CD4-positive, alpha-beta memory T cell (primary cell): ENCODE results near the gene ANKRD13D. TPM values are rescaled to one million over a fixed set of nuclear protein-coding genes. Genes with fewer than 3 reads are reported as not detected.
A peak's percentile ranks its signal among the peaks of the same experiment; 100 is the strongest.

Experiments used
- CTCF ChIA-PET: fragments of 350-600 bp; sonication (Branson Sonifier 250); formaldehyde crosslinking; loops from one replicate; lab custom pipeline; 2021; ENCODE audit warnings: inconsistent platforms; ENCODE audit not compliant: partially characterized antibody; lab: Charles Lee
- POLR2A ChIA-PET: fragments of 350-600 bp; sonication (Branson Sonifier 250); formaldehyde crosslinking; loops from one replicate; lab custom pipeline; 2021; ENCODE audit not compliant: partially characterized antibody; lab: Charles Lee
- DNase-seq, 5 donors: peaks; one replicate each; pipeline versions ENCODE4 v3.0.0 to v3.0.0-alpha.2; 2020 to 2022; ENCODE audit warnings: mixed read lengths in 1 of 5
- H3K27ac ChIP-seq: one replicate; pipeline ENCODE4 v1.7.0; 2013; ENCODE audit warnings: low read depth, low read length
- H3K27me3 ChIP-seq: 2 replicates; pipeline ENCODE4 v1.7.0; 2013; ENCODE audit warnings: mild to moderate bottlenecking, low read length, moderate library complexity; ENCODE audit not compliant: insufficient read depth
- H3K36me3 ChIP-seq: 2 replicates; pipeline ENCODE4 v1.7.0; 2013; ENCODE audit warnings: mild to moderate bottlenecking, low read length, moderate library complexity; ENCODE audit not compliant: insufficient read depth
- H3K4me1 ChIP-seq: 2 replicates; pipeline ENCODE4 v1.7.0; 2013; ENCODE audit warnings: mild to moderate bottlenecking, low read length, moderate library complexity; ENCODE audit not compliant: insufficient read depth
- H3K4me3 ChIP-seq, 2 donors: one replicate each; pipeline ENCODE4 v1.7.0; 2013; ENCODE audit warnings: low read length in 2 of 2, mild to moderate bottlenecking in 1 of 2
- H3K9me3 ChIP-seq, 2 donors: one replicate each; pipeline ENCODE4 v1.7.0; 2013; ENCODE audit warnings: low read length in 2 of 2, control low read depth in 1 of 2; ENCODE audit not compliant: control insufficient read depth in 1 of 2
- H3K27ac Mint-ChIP-seq, 7 donors: one replicate each; pipeline ENCODE4 v1.8.0; 2020 to 2021; ENCODE audit warnings: mixed read lengths in 7 of 7, mild to moderate bottlenecking in 6 of 7, inconsistent platforms in 3 of 7, moderate library complexity in 3 of 7
- H3K27me3 Mint-ChIP-seq, 2 donors: one replicate each; pipeline ENCODE4 v1.8.0; 2020 to 2021; ENCODE audit warnings: mixed read lengths in 2 of 2
- H3K36me3 Mint-ChIP-seq, 2 donors: one replicate each; pipeline ENCODE4 v1.8.0; 2020 to 2021; ENCODE audit warnings: mixed read lengths in 2 of 2, inconsistent platforms in 1 of 2, mild to moderate bottlenecking in 1 of 2
- H3K4me1 Mint-ChIP-seq, 4 donors: one replicate each; pipeline ENCODE4 v1.8.0; 2020 to 2021; ENCODE audit warnings: mixed read lengths in 4 of 4, mild to moderate bottlenecking in 1 of 4
- H3K4me3 Mint-ChIP-seq, 8 donors: one replicate each; pipeline ENCODE4 v1.8.0; 2020 to 2021; ENCODE audit warnings: mixed read lengths in 8 of 8, mild to moderate bottlenecking in 7 of 8, moderate library complexity in 6 of 8, inconsistent platforms in 3 of 8
- H3K9me3 Mint-ChIP-seq, 8 donors: one replicate each; pipeline ENCODE4 v1.8.0; 2020 to 2021; ENCODE audit warnings: mixed read lengths in 8 of 8, mild to moderate bottlenecking in 5 of 8, inconsistent platforms in 3 of 8, moderate library complexity in 1 of 8
- intact Hi-C: fragments of 100-400 bp; cut with micrococcal nuclease; formaldehyde crosslinking; loops from one replicate; pipeline ENCODE4 v1.15.1; 2023
- polyA plus RNA-seq, 2 donors: library from polyadenylated mRNA; unstranded; fragments of 300-500 nt; fragmentation: Illumina TruSeq; gene quantifications; one replicate each; pipeline ENCODE4 v1.2.3, GENCODE V29; 2021
- total RNA-seq, 2 experiments: library from RNA; stranded (reverse); gene quantifications; one replicate each; pipeline ENCODE4 v1.2.3, GENCODE V29; 2021

ANKRD13D gene
- total and polyA plus RNA-seq, 4 experiments from 2014 or later = 12.0 to 247 (median 138) TPM

DNA sequence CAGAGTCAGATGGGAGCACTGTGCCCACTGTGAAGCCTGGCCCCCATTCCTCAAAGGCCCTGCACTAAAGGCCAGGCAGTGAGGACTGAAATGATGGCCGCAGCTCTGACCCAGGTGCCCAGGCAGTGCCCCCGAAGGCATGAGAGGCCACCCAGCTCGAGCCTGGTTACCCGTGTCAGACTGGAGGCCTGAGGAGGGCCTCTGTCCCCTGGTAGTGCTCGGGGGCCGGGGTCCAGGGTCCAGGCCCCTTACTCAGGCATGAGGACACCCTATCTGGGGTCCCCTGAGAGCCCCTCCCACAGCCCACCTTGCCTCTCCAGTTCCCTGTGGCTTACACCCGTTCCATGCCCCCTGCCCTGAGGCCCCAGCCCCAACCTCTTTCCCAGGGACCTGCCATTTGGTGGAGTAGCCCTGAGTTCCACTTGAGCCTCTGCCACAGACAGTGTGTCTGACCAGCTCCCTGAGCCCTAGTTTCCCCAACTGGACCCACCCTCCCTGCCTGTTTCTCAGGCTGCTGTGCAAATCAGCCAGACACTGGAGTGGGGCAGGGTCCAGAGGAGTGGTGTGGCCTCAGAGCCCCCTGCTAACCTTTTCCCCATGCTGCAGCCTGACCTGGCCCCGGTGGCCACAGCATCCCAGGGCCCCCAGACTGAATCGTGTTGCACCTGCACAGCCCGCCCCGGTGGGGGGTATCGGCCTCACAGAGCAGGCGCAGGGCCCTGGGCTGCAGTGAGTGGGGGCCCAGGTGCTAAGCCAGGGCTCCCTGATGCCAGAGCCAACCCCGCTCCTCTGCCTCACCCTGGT, 10.8 kb upstream of the ANKRD13D start:
- Mint-ChIP-seq H3K27ac (peak overlapping the region; percentile 94 to 99 (median 97)), H3K36me3 (peaks cover 33 to 56% of the 10 kb centered on the region in 2 donors), H3K4me1 (peaks cover 26 to 88% (median 48%) of the 10 kb centered on the region in 4 donors), H3K27me3 (no peaks in the 10 kb centered on the region), H3K4me3 (peak overlapping the region; percentile 79 to 92 (median 83)), H3K9me3 (no peaks in the 10 kb centered on the region)
- H3K4me3 ChIP-seq = peak overlapping the region; percentile 63 to 71
- POLR2A ChIA-PET = interaction anchor here (0.9 to 21.8 kb wide), 18 partner anchors 6 to 159 kb away, joined by 3 to 1163 read pairs (median 7); partner anchors contain the start of genes ANKRD13D, GRK2, POLD4 and PPP1CA
- no peaks in the 10 kb centered on the region for H3K9me3 ChIP-seq
- peaks cover 60% of the 10 kb centered on the region for H3K36me3 ChIP-seq
- peak overlapping the region; percentile 95 for H3K27ac ChIP-seq
- no peaks in the 10 kb centered on the region for H3K27me3 ChIP-seq
- peak in 1 of 5 donors; percentile 42 for DNase-seq
- intact Hi-C loops = loop anchor here (5.0 kb wide), 1 partner anchor 229 kb away; the partner anchor contains the start of genes CDK2AP2 and PITPNM1
- H3K4me1 ChIP-seq = peaks cover 98% of the 10 kb centered on the region
- CTCF ChIA-PET = interaction anchor here (0.7 to 3.3 kb wide), 11 partner anchors 8 to 126 kb away, joined by 3 to 34 read pairs (median 5); partner anchors contain the start of genes ANKRD13D, SSH3 and TBC1D10C

DNA sequence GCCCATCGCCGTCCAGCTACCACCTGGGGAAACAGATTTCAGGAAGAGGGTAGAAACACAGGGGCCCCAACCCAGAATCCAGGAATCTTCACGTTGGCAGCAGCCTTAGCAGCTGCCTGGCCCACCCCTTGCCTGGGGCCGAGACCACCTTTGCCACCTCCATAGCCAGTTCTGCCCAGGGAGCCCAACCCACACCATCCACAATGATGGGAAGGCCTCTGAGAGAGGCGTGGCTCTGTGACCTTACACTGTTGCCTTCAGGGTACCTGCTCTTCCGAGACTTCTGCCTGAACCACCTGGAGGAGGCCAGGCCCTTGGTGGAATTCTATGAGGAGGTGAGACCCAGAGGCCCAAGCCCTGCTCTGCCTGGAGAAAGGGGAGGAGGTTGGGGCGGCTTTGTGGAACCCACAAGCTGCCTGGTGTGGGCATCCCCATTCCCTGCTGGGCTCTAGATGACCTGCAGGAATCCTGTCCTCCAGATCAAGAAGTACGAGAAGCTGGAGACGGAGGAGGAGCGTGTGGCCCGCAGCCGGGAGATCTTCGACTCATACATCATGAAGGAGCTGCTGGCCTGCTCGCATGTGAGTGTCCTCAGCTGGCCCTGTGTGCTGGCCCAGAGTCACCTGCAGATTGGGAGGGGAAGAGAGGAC, 10.0 kb upstream of the ANKRD13D start:
- DNase-seq = no peak

DNA sequence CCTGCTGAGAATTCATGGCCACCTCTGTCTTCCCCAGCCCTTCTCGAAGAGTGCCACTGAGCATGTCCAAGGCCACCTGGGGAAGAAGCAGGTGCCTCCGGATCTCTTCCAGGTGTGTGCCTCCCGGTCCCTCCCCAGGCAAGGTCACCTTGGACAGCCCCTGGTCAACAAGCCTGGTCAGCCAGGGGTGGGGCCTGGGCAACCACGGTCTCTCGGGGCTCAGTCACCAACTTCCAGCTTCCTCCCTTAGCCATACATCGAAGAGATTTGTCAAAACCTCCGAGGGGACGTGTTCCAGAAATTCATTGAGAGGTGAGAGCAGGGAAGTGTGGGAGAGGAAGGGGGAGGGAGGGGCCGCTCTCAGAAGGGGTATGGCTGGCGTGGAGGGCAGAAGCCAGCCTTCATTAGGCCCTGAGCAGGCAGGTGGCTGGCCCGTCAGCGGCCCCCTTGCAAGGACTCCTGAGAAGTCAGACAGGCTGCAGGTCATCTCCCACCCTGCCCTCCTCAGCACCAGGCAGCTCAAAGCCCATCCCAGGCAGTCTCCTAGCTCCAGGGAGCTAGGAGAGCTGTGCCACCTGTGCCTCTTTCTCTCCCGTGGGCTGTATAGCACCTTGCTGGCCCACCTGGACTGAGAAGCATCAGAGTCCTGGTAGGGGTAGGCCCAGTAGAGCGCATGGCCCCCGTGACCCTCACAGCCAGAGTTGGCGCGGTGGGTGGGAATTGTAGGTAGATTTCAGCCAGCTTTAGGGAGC, 9.3 kb upstream of the ANKRD13D start:
- Mint-ChIP-seq H3K4me1 (peaks cover 27 to 85% (median 43%) of the 10 kb centered on the region in 4 donors), H3K9me3 (no peaks in the 10 kb centered on the region), H3K27ac (peak overlapping the region; percentile 89 to 99 (median 94)), H3K36me3 (peaks cover 40 to 59% of the 10 kb centered on the region in 2 donors), H3K27me3 (no peaks in the 10 kb centered on the region), H3K4me3 (peak overlapping the region in 2 of 8 donors; percentile 21 to 30)
- no peak for DNase-seq
- Histone ChIP-seq H3K4me3 (no peak overlapping the region), H3K36me3 (peaks cover 73% of the 10 kb centered on the region), H3K27ac (peak overlapping the region; percentile 95), H3K4me1 (peaks cover 94% of the 10 kb centered on the region), H3K9me3 (no peaks in the 10 kb centered on the region), H3K27me3 (no peaks in the 10 kb centered on the region)
- ChIA-PET CTCF (interaction anchor here (1.0 to 3.3 kb wide), 5 partner anchors 8 to 38 kb away, joined by 3 to 34 read pairs (median 4); partner anchors contain the start of gene ANKRD13D), POLR2A (interaction anchor here (0.8 to 21.8 kb wide), 7 partner anchors 7 to 40 kb away, joined by 4 to 1163 read pairs (median 47); partner anchors contain the start of genes ANKRD13D, GRK2 and SSH3)
- intact Hi-C loops = loop anchor here (5.0 kb wide), 1 partner anchor 228 kb away; the partner anchor contains the start of genes CDK2AP2 and PITPNM1

More for the DNA sequence above, 10.0 kb upstream of the ANKRD13D start:
- Mint-ChIP-seq H3K36me3 (peaks cover 40 to 61% of the 10 kb centered on the region in 2 donors), H3K27ac (peak overlapping the region; percentile 86 to 99 (median 94)), H3K4me1 (peaks cover 27 to 86% (median 47%) of the 10 kb centered on the region in 4 donors), H3K27me3 (no peaks in the 10 kb centered on the region), H3K4me3 (peak overlapping the region in 7 of 8 donors; percentile 21 to 53 (median 50)), H3K9me3 (no peaks in the 10 kb centered on the region)
- Histone ChIP-seq H3K27me3 (no peaks in the 10 kb centered on the region), H3K4me1 (peaks cover 98% of the 10 kb centered on the region), H3K4me3 (peak overlapping the region in 1 of 2 donors; percentile 63), H3K27ac (peak overlapping the region; percentile 95), H3K9me3 (no peaks in the 10 kb centered on the region), H3K36me3 (peaks cover 66% of the 10 kb centered on the region)
- POLR2A ChIA-PET = interaction anchor here (0.8 to 21.8 kb wide), 8 partner anchors 6 to 130 kb away, joined by 3 to 1163 read pairs (median 33); partner anchors contain the start of genes ANKRD13D, GRK2, POLD4 and SSH3
- CTCF ChIA-PET = interaction anchor here (1.0 to 3.3 kb wide), 3 partner anchors 10 to 38 kb away, joined by 3 to 34 read pairs (median 5); partner anchors contain the start of gene ANKRD13D
- intact Hi-C loops = loop anchor here (5.0 kb wide), 1 partner anchor 228 kb away; the partner anchor contains the start of genes CDK2AP2 and PITPNM1

DNA sequence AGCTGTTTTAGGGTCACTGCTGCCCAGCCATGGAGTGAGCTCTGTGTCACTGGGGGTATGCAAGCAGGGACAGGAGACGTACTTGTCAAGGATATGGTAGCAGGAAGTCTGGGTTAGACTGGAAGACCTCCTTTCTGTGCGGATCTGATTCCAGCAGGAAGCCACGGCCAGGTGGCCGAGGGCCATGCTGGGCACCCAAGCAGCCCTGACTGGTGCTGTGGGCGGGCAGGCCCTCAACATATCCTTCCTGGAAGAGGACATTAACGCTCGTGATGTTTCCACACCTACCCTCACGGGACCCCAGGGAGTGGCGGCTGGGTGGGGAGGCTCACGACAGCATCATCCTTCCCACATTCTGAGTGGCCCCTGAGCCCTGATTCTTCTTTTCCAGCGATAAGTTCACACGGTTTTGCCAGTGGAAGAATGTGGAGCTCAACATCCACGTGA, 8.7 kb upstream of the ANKRD13D start:
- no peaks in the 10 kb centered on the region for H3K27me3 Mint-ChIP-seq
- intact Hi-C loops = no loop called here
- H3K4me1 ChIP-seq = peaks cover 89% of the 10 kb centered on the region
- peaks cover 79% of the 10 kb centered on the region for H3K36me3 ChIP-seq
- H3K27ac Mint-ChIP-seq = peak overlapping the region; percentile 63 to 97 (median 91)
- no peaks in the 10 kb centered on the region for H3K9me3 ChIP-seq
- DNase-seq = peak in 1 of 5 donors; percentile 31
- peaks cover 27 to 86% (median 42%) of the 10 kb centered on the region in 4 donors for H3K4me1 Mint-ChIP-seq
- H3K36me3 Mint-ChIP-seq = peaks cover 40 to 60% of the 10 kb centered on the region in 2 donors
- H3K4me3 Mint-ChIP-seq = peak overlapping the region in 5 of 8 donors; percentile 7 to 30 (median 13)
- no peaks in the 10 kb centered on the region for H3K27me3 ChIP-seq
- H3K4me3 ChIP-seq = no peak overlapping the region
- H3K27ac ChIP-seq = peak overlapping the region; percentile 95
- no peaks in the 10 kb centered on the region for H3K9me3 Mint-ChIP-seq
- CTCF ChIA-PET = interaction anchor here (0.7 to 1.5 kb wide), 3 partner anchors 9 to 37 kb away, joined by 3 to 4 read pairs (median 4); no protein-coding TSS in a partner anchor
- POLR2A ChIA-PET = interaction anchor here (0.6 to 21.8 kb wide), 6 partner anchors 6 to 1558 kb away, joined by 3 to 1163 read pairs (median 34); partner anchors contain the start of genes ANKRD13D, GRK2 and SSH3

DNA sequence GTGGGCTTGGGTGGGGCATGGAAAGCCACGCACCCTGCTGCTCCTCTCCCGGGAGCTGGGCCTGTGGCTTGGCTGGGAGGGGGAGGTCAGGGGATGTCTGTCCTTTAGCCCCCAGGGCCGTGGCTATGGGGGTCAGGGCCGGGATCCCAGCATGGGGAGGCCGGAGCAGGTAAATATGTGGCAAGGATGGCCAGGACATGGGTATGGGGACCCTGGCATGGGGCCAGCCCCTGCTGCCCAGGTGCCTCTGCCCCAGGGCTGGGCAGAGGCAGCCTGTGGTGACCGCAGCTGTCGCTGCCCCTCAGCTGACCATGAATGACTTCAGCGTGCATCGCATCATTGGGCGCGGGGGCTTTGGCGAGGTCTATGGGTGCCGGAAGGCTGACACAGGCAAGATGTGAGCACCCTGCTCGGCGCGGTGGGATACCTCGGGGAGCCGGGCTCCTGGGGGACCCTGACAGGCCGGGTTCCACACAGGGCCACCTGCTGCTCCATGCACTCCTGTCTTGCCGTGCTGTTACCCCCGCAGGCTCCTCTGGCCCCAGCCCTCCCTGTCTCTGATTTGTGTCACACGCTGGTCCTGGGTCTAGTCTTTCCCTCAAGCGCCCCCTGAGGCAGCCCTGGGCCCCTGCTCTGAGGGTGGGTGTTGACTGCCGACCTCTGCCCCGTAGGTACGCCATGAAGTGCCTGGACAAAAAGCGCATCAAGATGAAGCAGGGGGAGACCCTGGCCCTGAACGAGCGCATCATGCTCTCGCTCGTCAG, 8.1 kb upstream of the ANKRD13D start:
- no peak for DNase-seq
- H3K27ac ChIP-seq = peak overlapping the region; percentile 95
- Mint-ChIP-seq H3K27ac (peak overlapping the region in 2 of 7 donors; percentile 93 to 97), H3K27me3 (no peaks in the 10 kb centered on the region), H3K9me3 (no peaks in the 10 kb centered on the region), H3K4me3 (no peak overlapping the region), H3K4me1 (peaks cover 22 to 85% (median 36%) of the 10 kb centered on the region in 4 donors), H3K36me3 (peaks cover 40 to 57% of the 10 kb centered on the region in 2 donors)
- ChIA-PET POLR2A (interaction anchor here (0.6 to 21.8 kb wide), 5 partner anchors 5 to 1558 kb away, joined by 3 to 1163 read pairs (median 63); partner anchors contain the start of genes ANKRD13D, GRK2 and SSH3), CTCF (interaction anchor here (0.7 to 1.5 kb wide), 3 partner anchors 10 to 37 kb away, joined by 3 to 4 read pairs (median 4); no protein-coding TSS in a partner anchor)
- intact Hi-C loops = no loop called here
- H3K4me3 ChIP-seq = no peak overlapping the region
- peaks cover 81% of the 10 kb centered on the region for H3K36me3 ChIP-seq
- no peaks in the 10 kb centered on the region for H3K9me3 ChIP-seq
- H3K27me3 ChIP-seq = no peaks in the 10 kb centered on the region
- peaks cover 89% of the 10 kb centered on the region for H3K4me1 ChIP-seq
